RWPE2 (cell line): ENCODE data around the gene AGFG1.
"Not testable (repeated sequence)": the region's sequence is repeated elsewhere in the genome, so short reads cannot be mapped to it uniquely, and the experiment has no call there.

Experiments used
- ATAC-seq: fragments of 200-7000 bp; cut with Tn5 transposase; 3 replicates; pipeline ENCODE4 v1.9.1; 2021; ENCODE audit warnings: low read depth
- DNase-seq: peaks from one replicate; pipeline ENCODE4 v3.0.0-alpha.2; 2020; ENCODE audit warnings: low spot score
- H3K27ac ChIP-seq: fragments of 450-650 bp; 2 replicates; pipeline ENCODE4 v1.5.1; 2017; ENCODE audit warnings: mild to moderate bottlenecking; ENCODE audit not compliant: poor library complexity, severe bottlenecking
- H3K27me3 ChIP-seq: fragments of 250-450 bp; sonication (Bioruptor Pico); 2 replicates; pipeline ENCODE4 v1.5.1; 2021; ENCODE audit warnings: mild to moderate bottlenecking, moderate library complexity; ENCODE audit not compliant: insufficient read depth, poor library complexity, severe bottlenecking
- H3K36me3 ChIP-seq: fragments of 250-450 bp; sonication (Bioruptor Pico); 2 replicates; pipeline ENCODE4 v1.5.1; 2020; ENCODE audit warnings: low read depth, mild to moderate bottlenecking, moderate library complexity
- H3K4me1 ChIP-seq: fragments of 250-450 bp; sonication (Bioruptor Pico); 2 replicates; pipeline ENCODE4 v1.5.1; 2021; ENCODE audit warnings: mild to moderate bottlenecking, moderate library complexity; ENCODE audit not compliant: insufficient read depth, poor library complexity, severe bottlenecking
- H3K4me3 ChIP-seq: fragments of 250-450 bp; sonication (Bioruptor Pico); 2 replicates; pipeline ENCODE4 v1.5.1; 2021; ENCODE audit warnings: mild to moderate bottlenecking, moderate library complexity; ENCODE audit not compliant: severe bottlenecking
- H3K9me3 ChIP-seq: fragments of 250-450 bp; sonication (Bioruptor Pico); 2 replicates; pipeline ENCODE4 v1.5.1; 2021; ENCODE audit warnings: mild to moderate bottlenecking, moderate library complexity; ENCODE audit not compliant: severe bottlenecking
- TF ChIP-seq, protein P1 (sequence below): fragments of 450-650 bp; IDR thresholded peaks from one replicate; pipeline ENCODE4 v1.5.1; 2017; ENCODE audit warnings: mild to moderate bottlenecking, moderate library complexity; ENCODE audit not compliant: poor library complexity, severe bottlenecking

The AGFG1 gene

DNA sequence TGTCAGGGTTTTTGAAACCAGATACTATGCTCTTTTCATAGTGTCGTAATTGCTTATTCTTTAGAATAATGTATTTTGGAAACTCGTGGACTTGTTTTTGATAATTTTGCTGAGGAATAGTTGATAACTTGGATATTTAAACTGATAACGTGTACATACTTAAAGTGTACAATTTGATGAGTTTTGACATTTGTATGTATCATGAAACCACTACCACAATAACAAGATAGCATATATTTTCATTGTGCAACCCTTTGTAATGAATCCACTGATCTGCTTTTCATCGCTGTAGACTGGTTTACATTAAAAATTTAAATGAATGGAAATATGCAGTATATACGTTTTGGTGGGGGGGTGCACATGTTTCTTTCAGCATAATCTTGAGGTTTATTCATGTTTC, 45.8 kb downstream of the AGFG1 start:
- Histone ChIP-seq H3K27ac (no peak overlapping the region), H3K36me3 (peaks cover 32% of the 10 kb centered on the region), H3K4me1 (peaks cover 15% of the 10 kb centered on the region), H3K9me3 (no peaks in the 10 kb centered on the region), H3K27me3 (no peaks in the 10 kb centered on the region), H3K4me3 (no peak overlapping the region)
- DNase-seq (no peak), ATAC-seq (no peak)
- TF ChIP-seq, protein P1, sequence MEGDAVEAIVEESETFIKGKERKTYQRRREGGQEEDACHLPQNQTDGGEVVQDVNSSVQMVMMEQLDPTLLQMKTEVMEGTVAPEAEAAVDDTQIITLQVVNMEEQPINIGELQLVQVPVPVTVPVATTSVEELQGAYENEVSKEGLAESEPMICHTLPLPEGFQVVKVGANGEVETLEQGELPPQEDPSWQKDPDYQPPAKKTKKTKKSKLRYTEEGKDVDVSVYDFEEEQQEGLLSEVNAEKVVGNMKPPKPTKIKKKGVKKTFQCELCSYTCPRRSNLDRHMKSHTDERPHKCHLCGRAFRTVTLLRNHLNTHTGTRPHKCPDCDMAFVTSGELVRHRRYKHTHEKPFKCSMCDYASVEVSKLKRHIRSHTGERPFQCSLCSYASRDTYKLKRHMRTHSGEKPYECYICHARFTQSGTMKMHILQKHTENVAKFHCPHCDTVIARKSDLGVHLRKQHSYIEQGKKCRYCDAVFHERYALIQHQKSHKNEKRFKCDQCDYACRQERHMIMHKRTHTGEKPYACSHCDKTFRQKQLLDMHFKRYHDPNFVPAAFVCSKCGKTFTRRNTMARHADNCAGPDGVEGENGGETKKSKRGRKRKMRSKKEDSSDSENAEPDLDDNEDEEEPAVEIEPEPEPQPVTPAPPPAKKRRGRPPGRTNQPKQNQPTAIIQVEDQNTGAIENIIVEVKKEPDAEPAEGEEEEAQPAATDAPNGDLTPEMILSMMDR = no peak

DNA sequence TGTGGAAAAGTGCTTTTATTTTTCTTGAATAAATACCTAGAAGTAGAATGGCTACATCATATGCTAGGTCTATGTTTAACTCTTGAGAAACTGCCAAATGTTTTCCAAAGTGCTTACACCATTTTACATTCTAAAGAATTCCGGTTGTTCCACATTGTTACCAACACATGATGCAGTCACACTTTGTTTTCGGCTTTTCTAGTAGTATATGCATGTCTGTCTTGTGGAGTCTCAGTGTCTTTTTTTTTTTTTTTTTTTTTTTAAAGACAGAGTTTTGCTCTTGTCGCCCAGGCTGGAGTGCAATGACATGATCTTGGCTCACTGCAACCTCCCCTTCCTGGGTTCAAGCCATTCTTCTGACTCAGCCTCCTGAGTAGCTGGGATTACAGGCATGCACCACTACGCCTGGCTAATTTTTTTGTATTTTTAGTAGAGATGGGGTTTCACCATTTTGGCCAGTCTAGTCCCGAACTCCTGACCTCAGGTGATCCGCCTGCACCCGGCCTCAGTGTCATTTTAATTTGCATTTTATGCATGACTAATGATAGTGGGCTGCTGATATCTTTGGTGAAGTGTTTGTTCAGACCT, 46.4 kb downstream of the AGFG1 start:
- ATAC-seq = 0 out of 3 replicates have a peak, but pooled peaks have one; percentile 25
- not testable (repeated sequence) for H3K9me3 ChIP-seq, H3K27me3 ChIP-seq, H3K4me3 ChIP-seq, H3K27ac ChIP-seq, DNase-seq
- H3K36me3 ChIP-seq = peaks cover 37% of the 10 kb centered on the region
- peaks cover 15% of the 10 kb centered on the region for H3K4me1 ChIP-seq

DNA sequence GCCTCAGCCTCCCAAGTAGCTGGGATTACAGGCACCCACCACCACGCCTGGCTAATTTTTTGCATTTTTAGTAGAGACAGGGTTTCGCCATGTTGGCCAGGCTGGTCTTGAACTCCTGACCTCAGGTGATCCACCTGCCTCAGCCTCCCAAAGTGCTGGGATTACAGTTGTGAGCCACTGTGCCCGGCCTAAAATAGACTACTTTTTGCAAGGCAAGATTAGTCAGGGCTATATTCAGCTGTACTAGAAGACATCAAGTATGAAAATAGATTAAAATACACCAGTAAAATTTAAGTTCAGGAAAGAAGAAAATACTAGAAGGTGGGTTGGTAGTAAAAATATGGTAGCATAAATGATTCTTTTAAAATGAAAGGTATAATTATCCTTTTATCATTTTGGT, 49.2 kb downstream of the AGFG1 start:
- not testable (repeated sequence) for H3K9me3 ChIP-seq, H3K27ac ChIP-seq, DNase-seq, ATAC-seq, H3K27me3 ChIP-seq, H3K4me3 ChIP-seq
- H3K4me1 ChIP-seq = peaks cover 13% of the 10 kb centered on the region
- H3K36me3 ChIP-seq = peaks cover 64% of the 10 kb centered on the region

DNA sequence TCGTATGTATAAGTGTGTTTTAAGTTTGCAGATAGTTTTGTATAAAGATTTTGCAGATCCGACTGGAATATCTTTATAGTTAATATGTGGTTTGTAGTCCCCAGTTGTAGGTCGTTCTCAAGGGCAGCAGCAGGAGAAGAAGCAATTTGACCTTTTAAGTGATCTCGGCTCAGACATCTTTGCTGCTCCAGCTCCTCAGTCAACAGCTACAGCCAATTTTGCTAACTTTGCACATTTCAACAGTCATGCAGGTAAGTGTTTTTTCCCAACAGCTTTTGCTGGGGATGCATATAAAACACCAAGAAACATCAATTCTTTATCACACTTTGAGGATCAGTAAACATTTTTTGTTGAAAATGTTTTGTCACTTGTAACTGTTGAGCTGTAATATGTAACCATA, 52.7 kb downstream of the AGFG1 start:
- peaks cover 91% of the 10 kb centered on the region for H3K36me3 ChIP-seq

DNA sequence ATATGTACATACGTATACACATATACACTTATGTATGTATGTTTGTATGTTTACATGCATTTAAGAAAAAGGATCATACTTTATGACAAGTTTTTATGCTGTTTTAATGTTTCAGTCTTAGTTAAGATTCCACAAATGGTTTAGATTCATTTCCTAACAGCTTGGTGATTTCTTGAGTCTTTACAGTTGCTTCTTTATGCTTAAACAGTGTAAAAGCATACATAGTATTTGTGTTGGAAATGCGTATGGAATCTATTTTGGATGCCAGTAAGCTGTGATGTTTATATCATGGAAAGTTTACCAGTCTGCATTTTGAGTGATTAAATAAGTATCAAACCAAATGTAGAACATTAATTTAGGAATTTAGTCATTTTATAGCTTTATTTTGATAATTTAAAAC, 55.4 kb downstream of the AGFG1 start:
- H3K36me3 ChIP-seq = peaks cover 93% of the 10 kb centered on the region
- no peak overlapping the region for H3K4me3 ChIP-seq

More for the DNA sequence above, 52.7 kb downstream of the AGFG1 start:
- Histone ChIP-seq H3K4me1 (no peaks in the 10 kb centered on the region), H3K4me3 (no peak overlapping the region), H3K9me3 (no peaks in the 10 kb centered on the region), H3K27ac (no peak overlapping the region), H3K27me3 (no peaks in the 10 kb centered on the region)
- TF ChIP-seq, protein P1 = no peak
- no peak for DNase-seq
- ATAC-seq = no peak

DNA sequence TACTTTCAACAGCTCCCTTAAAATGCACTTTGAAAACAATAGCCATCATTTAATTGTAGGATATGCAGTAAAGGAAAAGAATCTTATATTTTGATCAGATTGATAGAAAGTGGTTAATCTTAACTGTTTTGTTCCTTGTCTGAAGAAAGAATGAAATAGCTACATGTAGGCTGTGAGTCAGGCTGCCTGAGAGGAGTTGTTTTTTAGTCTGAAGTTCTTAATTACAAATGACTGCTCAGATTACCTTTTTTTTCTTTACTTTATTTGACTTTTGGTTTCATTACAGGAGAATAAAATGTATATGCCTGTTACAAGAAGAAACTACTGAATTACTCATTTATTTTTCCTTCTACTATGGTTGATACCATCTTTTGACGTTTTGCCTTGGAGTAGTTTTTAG, 56.8 kb downstream of the AGFG1 start:
- no peak overlapping the region for H3K4me3 ChIP-seq
- TF ChIP-seq, protein P1 = no peak
- H3K36me3 ChIP-seq = peaks cover 94% of the 10 kb centered on the region
- no peaks in the 10 kb centered on the region for H3K27me3 ChIP-seq
- H3K9me3 ChIP-seq = no peaks in the 10 kb centered on the region
- no peak for DNase-seq
- no peaks in the 10 kb centered on the region for H3K4me1 ChIP-seq
- H3K27ac ChIP-seq = no peak overlapping the region
- no peak for ATAC-seq

More for the DNA sequence above, 55.4 kb downstream of the AGFG1 start:
- Histone ChIP-seq H3K27ac (no peak overlapping the region), H3K9me3 (no peaks in the 10 kb centered on the region), H3K27me3 (no peaks in the 10 kb centered on the region), H3K4me1 (no peaks in the 10 kb centered on the region)
- DNase-seq = no peak
- TF ChIP-seq, protein P1 = no peak
- no peak for ATAC-seq
